Activated B cell treated with CpG ODN at 0.5 μM for 24 hours (primary cell): Measurements from ENCODE around the gene TRAF4. TPM values are rescaled to one million over a fixed set of nuclear protein-coding genes. Genes with fewer than 3 reads are reported as not detected.

Experiments used
- ATAC-seq: fragments of 200-7000 bp; cut with Tn5 transposase; one replicate; pipeline ENCODE4 v1.10.0; 2021; ENCODE audit warnings: low read depth, mild to moderate bottlenecking, moderate library complexity
- CTCF ChIA-PET: fragments of 350-600 bp; sonication (Branson Sonifier 250); formaldehyde crosslinking; loops from one replicate; lab custom pipeline; 2021; ENCODE audit warnings: antibody characterized with exemption; lab: Charles Lee
- POLR2A ChIA-PET: fragments of 350-600 bp; sonication (Branson Sonifier 250); formaldehyde crosslinking; loops from one replicate; lab custom pipeline; 2021; ENCODE audit warnings: antibody characterized with exemption; lab: Charles Lee
- DNase-seq: peaks from one replicate; pipeline ENCODE4 v3.0.0; 2022
- H3K27ac Mint-ChIP-seq: one replicate; pipeline ENCODE4 v1.8.0; 2020; ENCODE audit warnings: mixed read lengths
- H3K27me3 Mint-ChIP-seq: one replicate; pipeline ENCODE4 v1.8.0; 2021; ENCODE audit warnings: mixed read lengths
- H3K36me3 Mint-ChIP-seq: one replicate; pipeline ENCODE4 v1.8.0; 2021; ENCODE audit warnings: low read depth, mixed read lengths
- H3K4me1 Mint-ChIP-seq: one replicate; pipeline ENCODE4 v1.8.0; 2021; ENCODE audit warnings: mixed read lengths
- H3K4me3 Mint-ChIP-seq: one replicate; pipeline ENCODE4 v1.8.0; 2020; ENCODE audit warnings: mild to moderate bottlenecking, mixed read lengths
- H3K9me3 Mint-ChIP-seq: one replicate; pipeline ENCODE4 v1.8.0; 2020; ENCODE audit warnings: mixed read lengths
- intact Hi-C: fragments of 100-400 bp; cut with micrococcal nuclease; formaldehyde crosslinking; loops from one replicate; pipeline ENCODE4 v1.15.1; 2024
- total RNA-seq: library from RNA; stranded (reverse); gene quantifications from 2 replicates; pipeline ENCODE4 v1.2.3, GENCODE V29; 2022
- TF ChIP-seq, protein P1 (sequence below): fragments of 200-600 bp; IDR thresholded peaks from one replicate; pipeline ENCODE4 v1.8.0; 2022; ENCODE audit warnings: antibody characterized with exemption, mild to moderate bottlenecking

Gene TRAF4
- total RNA-seq, 1 donor from 2014 or later: 903 TPM

DNA sequence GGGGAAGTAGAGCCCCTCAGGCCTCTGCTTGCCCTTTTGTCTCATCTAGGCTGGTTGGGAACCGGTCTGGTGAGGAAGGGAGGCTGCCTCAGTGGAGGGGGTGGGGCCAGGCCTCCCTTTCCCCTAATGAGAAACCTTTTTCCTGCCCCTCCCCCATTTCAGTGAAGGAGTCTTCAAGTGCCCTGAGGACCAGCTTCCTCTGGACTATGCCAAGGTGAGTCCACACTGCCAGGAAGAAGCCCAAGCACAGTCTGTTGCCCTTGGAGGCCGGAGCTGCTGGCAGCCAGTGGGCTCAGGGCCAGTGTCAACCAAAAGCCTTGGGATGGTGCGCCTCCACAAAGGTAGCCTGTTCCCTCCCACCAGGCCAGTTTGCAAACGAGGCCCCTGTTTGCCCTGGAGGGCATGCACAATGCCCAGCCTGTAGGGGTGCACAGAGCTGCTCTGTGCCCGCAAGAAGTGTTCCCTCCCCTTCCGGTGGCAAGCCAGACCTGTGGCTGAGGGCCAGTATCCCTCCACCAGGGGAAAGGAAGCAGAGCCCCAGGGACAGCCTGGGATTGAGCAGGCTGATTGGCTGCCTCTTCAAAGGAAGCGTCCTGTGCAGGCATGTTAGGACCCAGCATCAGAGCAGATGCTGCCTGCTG lies 3.4 kb downstream of the TRAF4 start:
- peaks cover 77% of the 10 kb centered on the region for H3K36me3 Mint-ChIP-seq
- H3K4me1 Mint-ChIP-seq: peaks cover 57% of the 10 kb centered on the region
- ChIA-PET CTCF (interaction anchor here (17.6 kb wide), 1 partner anchor 20 kb away, joined by 545 read pairs; the partner anchor contains the start of genes NEK8 and TLCD1), POLR2A (interaction anchor here (1.1 to 23.0 kb wide), 5 partner anchors 8 to 205 kb away, joined by 5 to 2384 read pairs (median 9); partner anchors contain the start of genes NEK8, PROCA1, RPL23A and TLCD1)
- DNase-seq: no peak
- TF ChIP-seq, protein P1, sequence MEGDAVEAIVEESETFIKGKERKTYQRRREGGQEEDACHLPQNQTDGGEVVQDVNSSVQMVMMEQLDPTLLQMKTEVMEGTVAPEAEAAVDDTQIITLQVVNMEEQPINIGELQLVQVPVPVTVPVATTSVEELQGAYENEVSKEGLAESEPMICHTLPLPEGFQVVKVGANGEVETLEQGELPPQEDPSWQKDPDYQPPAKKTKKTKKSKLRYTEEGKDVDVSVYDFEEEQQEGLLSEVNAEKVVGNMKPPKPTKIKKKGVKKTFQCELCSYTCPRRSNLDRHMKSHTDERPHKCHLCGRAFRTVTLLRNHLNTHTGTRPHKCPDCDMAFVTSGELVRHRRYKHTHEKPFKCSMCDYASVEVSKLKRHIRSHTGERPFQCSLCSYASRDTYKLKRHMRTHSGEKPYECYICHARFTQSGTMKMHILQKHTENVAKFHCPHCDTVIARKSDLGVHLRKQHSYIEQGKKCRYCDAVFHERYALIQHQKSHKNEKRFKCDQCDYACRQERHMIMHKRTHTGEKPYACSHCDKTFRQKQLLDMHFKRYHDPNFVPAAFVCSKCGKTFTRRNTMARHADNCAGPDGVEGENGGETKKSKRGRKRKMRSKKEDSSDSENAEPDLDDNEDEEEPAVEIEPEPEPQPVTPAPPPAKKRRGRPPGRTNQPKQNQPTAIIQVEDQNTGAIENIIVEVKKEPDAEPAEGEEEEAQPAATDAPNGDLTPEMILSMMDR: no peak
- no peaks in the 10 kb centered on the region for H3K27me3 Mint-ChIP-seq
- ATAC-seq: no peak
- H3K4me3 Mint-ChIP-seq: peak overlapping the region; percentile 93
- peak overlapping the region; percentile 84 for H3K27ac Mint-ChIP-seq
- intact Hi-C loops: no loop called here
- H3K9me3 Mint-ChIP-seq: no peaks in the 10 kb centered on the region

DNA sequence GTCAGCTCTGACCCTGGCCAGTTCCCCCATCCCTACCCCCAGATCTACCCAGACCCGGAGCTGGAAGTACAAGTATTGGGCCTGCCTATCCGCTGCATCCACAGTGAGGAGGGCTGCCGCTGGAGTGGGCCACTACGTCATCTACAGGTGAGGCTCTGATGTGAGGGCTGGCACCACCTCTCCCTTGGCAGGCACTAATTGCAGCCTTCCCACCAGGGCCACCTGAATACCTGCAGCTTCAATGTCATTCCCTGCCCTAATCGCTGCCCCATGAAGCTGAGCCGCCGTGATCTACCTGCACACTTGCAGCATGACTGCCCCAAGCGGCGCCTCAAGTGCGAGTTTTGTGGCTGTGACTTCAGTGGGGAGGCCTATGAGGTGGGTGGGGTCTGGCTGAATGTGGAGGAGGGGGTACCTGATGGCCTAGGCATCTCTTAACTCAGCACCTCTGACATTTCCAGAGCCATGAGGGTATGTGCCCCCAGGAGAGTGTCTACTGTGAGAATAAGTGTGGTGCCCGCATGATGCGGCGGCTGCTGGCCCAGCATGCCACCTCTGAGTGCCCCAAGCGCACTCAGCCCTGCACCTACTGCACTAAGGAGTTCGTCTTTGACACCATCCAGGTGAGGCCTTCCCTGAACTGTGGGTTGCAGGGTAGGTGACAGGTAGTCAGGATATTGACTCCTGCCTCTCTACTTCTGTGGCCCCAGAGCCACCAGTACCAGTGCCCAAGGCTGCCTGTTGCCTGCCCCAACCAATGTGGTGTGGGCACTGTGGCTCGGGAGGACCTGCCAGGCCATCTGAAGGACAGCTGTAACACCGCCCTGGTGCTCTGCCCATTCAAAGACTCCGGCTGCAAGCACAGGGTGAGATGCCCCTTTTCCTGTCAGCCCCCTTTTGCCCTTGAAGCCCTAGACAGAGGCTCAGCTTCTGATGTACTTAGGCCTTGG lies 4.3 kb downstream of the TRAF4 start:
- intact Hi-C loops: no loop called here
- TF ChIP-seq, protein P1: no peak
- Mint-ChIP-seq H3K27me3 (no peaks in the 10 kb centered on the region), H3K4me1 (peaks cover 53% of the 10 kb centered on the region), H3K9me3 (no peaks in the 10 kb centered on the region), H3K36me3 (peaks cover 82% of the 10 kb centered on the region), H3K4me3 (peak overlapping the region; percentile 64), H3K27ac (peak overlapping the region; percentile 84)
- CTCF ChIA-PET: interaction anchor here (0.9 to 17.6 kb wide), 5 partner anchors 11 to 32 kb away, joined by 3 to 545 read pairs (median 4); partner anchors contain the start of genes NEK8 and TLCD1
- POLR2A ChIA-PET: interaction anchor here (1.1 to 23.0 kb wide), 7 partner anchors 9 to 204 kb away, joined by 3 to 2384 read pairs (median 6); partner anchors contain the start of genes BLTP2, NEK8, PHF12 and RPL23A
- ATAC-seq: no peak
- DNase-seq: no peak

DNA sequence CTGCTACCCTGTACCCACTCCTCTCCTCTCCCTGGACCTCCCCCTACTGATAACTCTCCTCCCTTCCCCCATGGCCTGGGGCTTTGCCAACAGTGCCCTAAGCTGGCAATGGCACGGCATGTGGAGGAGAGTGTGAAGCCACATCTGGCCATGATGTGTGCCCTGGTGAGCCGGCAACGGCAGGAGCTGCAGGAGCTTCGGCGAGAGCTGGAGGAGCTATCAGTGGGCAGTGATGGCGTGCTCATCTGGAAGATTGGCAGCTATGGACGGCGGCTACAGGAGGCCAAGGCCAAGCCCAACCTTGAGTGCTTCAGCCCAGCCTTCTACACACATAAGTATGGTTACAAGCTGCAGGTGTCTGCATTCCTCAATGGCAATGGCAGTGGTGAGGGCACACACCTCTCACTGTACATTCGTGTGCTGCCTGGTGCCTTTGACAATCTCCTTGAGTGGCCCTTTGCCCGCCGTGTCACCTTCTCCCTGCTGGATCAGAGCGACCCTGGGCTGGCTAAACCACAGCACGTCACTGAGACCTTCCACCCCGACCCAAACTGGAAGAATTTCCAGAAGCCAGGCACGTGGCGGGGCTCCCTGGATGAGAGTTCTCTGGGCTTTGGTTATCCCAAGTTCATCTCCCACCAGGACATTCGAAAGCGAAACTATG lies 5.2 kb downstream of the TRAF4 start:
- H3K4me3 Mint-ChIP-seq: peak overlapping the region; percentile 64
- ATAC-seq (no peak), DNase-seq (no peak)
- peaks cover 82% of the 10 kb centered on the region for H3K36me3 Mint-ChIP-seq
- ChIA-PET CTCF (interaction anchor here (0.9 to 17.6 kb wide), 8 partner anchors 10 to 149 kb away, joined by 3 to 545 read pairs (median 5); partner anchors contain the start of genes FLOT2, NEK8 and TLCD1), POLR2A (interaction anchor here (1.2 to 23.0 kb wide), 11 partner anchors 8 to 203 kb away, joined by 3 to 2384 read pairs (median 13); partner anchors contain the start of genes BLTP2, DHRS13, NEK8 and PHF12)
- intact Hi-C loops: no loop called here
- H3K4me1 Mint-ChIP-seq: peaks cover 51% of the 10 kb centered on the region
- peak overlapping the region; percentile 71 for H3K27ac Mint-ChIP-seq
- no peaks in the 10 kb centered on the region for H3K9me3 Mint-ChIP-seq
- TF ChIP-seq, protein P1: no peak
- H3K27me3 Mint-ChIP-seq: no peaks in the 10 kb centered on the region

DNA sequence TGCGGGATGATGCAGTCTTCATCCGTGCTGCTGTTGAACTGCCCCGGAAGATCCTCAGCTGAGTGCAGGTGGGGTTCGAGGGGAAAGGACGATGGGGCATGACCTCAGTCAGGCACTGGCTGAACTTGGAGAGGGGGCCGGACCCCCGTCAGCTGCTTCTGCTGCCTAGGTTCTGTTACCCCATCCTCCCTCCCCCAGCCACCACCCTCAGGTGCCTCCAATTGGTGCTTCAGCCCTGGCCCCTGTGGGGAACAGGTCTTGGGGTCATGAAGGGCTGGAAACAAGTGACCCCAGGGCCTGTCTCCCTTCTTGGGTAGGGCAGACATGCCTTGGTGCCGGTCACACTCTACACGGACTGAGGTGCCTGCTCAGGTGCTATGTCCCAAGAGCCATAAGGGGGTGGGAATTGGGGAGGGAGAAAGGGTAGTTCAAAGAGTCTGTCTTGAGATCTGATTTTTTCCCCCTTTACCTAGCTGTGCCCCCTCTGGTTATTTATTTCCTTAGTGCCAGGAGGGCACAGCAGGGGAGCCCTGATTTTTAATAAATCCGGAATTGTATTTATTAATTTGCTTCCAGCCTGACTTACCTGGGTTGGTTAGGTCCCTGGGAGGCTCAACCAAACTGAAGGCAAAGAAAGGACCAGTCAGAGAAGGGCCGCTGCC lies 5.8 kb downstream of the TRAF4 start:
- DNase-seq (no peak), ATAC-seq (peak; percentile 2)
- Mint-ChIP-seq H3K27me3 (no peaks in the 10 kb centered on the region), H3K4me1 (peaks cover 51% of the 10 kb centered on the region), H3K27ac (peak overlapping the region; percentile 74), H3K36me3 (peaks cover 80% of the 10 kb centered on the region), H3K9me3 (no peaks in the 10 kb centered on the region), H3K4me3 (peak overlapping the region; percentile 75)
- POLR2A ChIA-PET: interaction anchor here (0.7 to 23.0 kb wide), 15 partner anchors 8 to 202 kb away, joined by 3 to 2384 read pairs (median 9); partner anchors contain the start of genes BLTP2, DHRS13, NEK8 and PHF12
- intact Hi-C loops: loop anchor here (1.0 to 5.0 kb wide), 4 partner anchors 8 to 154 kb away; partner anchors contain the start of genes DHRS13, RAB34 and RPL23A
- TF ChIP-seq, protein P1: no peak
- CTCF ChIA-PET: interaction anchor here (0.6 to 17.6 kb wide), 10 partner anchors 8 to 190 kb away, joined by 3 to 545 read pairs (median 6); partner anchors contain the start of genes FLOT2, NEK8, RPL23A and TLCD1
